Nephron progenitor cell (in vitro differentiated cells): ENCODE data around the gene TUSC7.

Experiments used
- DNase-seq: peaks from one replicate; pipeline ENCODE4 v3.0.0; 2021
- H3K27ac Mint-ChIP-seq: 2 replicates; pipeline ENCODE4 v1.8.0; 2021; ENCODE audit warnings: mild to moderate bottlenecking, moderate library complexity, mixed read lengths
- H3K27me3 Mint-ChIP-seq: 2 replicates; pipeline ENCODE4 v1.8.0; 2021; ENCODE audit warnings: mild to moderate bottlenecking, low read depth, mixed read lengths; ENCODE audit not compliant: poor library complexity
- H3K36me3 Mint-ChIP-seq: 2 replicates; pipeline ENCODE4 v1.8.0; 2021; ENCODE audit warnings: low read depth, mixed read lengths
- H3K4me1 Mint-ChIP-seq: 2 replicates; pipeline ENCODE4 v1.8.0; 2021; ENCODE audit warnings: mixed read lengths
- H3K4me3 Mint-ChIP-seq: 2 replicates; pipeline ENCODE4 v1.8.0; 2021; ENCODE audit warnings: mild to moderate bottlenecking, moderate library complexity, mixed read lengths
- H3K9me3 Mint-ChIP-seq: 2 replicates; pipeline ENCODE4 v1.8.0; 2021; ENCODE audit warnings: mild to moderate bottlenecking, moderate library complexity, mixed read lengths
- TF ChIP-seq, protein P1 (sequence below): fragments of 200-600 bp; sonication (generic); IDR thresholded peaks from 2 replicates; pipeline ENCODE4 v1.5.0; 2021; ENCODE audit warnings: antibody characterized with exemption

The TUSC7 gene

DNA sequence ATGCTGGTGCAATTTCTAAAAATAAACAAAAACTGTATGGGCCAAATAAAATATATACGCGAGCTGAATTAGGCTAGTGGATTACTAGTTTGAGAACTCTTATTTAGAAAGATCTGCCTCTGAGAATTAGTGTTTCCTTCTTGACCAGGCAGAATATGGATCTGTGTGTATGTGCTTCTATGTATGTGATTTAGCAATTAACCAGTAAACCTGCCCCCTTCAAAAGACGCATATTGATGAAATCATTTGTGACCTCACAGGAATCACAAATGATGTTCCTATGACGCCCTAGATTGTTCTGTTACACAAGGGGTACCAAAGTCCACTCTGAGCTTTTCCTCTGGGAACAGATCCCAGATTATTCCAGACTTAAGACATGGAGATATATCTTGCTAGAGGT, at the start of gene TUSC7:
TSS of gene TUSC7 (plus strand) at position 301 of the 400 bp plus-strand sequence.
- Mint-ChIP-seq H3K36me3 (no peaks in the 10 kb centered on the region), H3K27ac (no peak within 1 kb of the TSS), H3K9me3 (no peaks in the 10 kb centered on the region), H3K4me3 (no peak within 1 kb of the TSS), H3K4me1 (no peaks in the 10 kb centered on the region), H3K27me3 (no peaks in the 10 kb centered on the region)
- no peak for DNase-seq
- TF ChIP-seq, protein P1, sequence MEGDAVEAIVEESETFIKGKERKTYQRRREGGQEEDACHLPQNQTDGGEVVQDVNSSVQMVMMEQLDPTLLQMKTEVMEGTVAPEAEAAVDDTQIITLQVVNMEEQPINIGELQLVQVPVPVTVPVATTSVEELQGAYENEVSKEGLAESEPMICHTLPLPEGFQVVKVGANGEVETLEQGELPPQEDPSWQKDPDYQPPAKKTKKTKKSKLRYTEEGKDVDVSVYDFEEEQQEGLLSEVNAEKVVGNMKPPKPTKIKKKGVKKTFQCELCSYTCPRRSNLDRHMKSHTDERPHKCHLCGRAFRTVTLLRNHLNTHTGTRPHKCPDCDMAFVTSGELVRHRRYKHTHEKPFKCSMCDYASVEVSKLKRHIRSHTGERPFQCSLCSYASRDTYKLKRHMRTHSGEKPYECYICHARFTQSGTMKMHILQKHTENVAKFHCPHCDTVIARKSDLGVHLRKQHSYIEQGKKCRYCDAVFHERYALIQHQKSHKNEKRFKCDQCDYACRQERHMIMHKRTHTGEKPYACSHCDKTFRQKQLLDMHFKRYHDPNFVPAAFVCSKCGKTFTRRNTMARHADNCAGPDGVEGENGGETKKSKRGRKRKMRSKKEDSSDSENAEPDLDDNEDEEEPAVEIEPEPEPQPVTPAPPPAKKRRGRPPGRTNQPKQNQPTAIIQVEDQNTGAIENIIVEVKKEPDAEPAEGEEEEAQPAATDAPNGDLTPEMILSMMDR: no peak

DNA sequence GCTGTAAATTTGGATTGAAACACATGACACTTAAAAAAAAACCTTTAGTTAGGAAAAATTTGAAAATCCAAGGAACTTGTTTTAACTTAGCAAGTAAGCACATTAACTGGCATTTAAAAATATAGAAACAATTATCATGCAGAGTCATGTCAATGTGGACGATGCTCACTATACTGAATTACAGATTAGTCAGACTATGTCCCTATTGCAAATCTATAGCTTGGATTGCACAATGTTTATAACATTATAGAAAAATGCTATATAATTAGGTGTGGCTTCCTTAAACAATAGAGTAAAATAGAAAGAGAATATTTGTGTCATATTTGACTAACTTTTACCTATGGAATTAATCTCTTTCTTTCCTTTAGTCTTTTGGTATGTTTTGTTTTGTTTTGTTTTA, 48.4 kb upstream of the TUSC7 start:
- H3K36me3 Mint-ChIP-seq: no peaks in the 10 kb centered on the region
- TF ChIP-seq, protein P1: no peak
- no peak overlapping the region for H3K4me3 Mint-ChIP-seq
- H3K27me3 Mint-ChIP-seq: peaks cover 4% of the 10 kb centered on the region
- no peak overlapping the region for H3K27ac Mint-ChIP-seq
- H3K4me1 Mint-ChIP-seq: peaks cover 12% of the 10 kb centered on the region
- H3K9me3 Mint-ChIP-seq: no peaks in the 10 kb centered on the region
- no peak for DNase-seq

DNA sequence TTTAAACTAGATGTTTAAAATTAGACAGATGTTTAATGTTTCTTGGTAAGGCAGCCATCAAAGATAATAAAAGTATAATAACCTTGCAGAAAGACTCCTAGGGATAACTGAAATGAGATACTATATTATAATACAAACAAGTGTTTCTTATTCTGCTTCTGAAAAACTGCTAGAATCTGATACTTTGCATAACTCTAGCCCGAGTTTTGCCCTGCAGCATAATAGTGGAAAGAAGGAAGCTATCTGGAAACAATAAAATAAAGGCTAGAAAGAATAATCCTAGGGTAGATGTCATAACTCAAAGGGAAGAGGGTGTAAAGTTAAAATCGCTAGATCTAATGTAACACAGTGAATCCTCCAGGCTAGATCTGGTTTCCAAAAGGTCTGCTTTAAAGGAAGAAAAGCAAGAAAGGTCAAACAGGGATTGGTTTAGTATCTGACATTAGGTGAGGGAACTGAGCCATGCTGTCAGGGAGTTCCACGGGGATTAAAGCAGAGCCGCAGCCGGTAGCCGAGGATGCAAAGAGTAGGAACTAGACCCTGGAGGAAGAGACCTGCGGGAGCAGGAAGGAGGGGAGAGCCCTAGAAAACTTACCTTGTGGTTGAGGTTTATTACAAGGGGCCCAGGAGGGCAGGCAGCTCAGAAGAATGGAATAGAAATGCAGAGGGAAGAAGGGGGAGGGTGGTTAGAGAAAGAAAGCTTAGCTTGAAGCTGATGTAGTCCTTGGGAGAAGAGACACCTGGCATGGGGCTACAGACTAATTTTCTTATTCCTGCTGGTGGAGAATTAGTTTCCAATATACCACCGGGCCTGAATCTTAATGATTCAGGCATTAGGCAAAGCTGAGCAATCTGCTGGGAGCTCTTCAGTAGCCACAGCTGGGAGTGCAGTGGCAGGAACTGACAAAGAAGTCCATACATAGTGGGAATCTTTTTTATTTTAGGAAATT, 46.1 kb upstream of the TUSC7 start:
- Mint-ChIP-seq H3K9me3 (no peaks in the 10 kb centered on the region), H3K27me3 (peaks cover 3% of the 10 kb centered on the region), H3K4me1 (peaks cover 10% of the 10 kb centered on the region), H3K27ac (peak overlapping the region; percentile 20), H3K36me3 (no peaks in the 10 kb centered on the region), H3K4me3 (peak overlapping the region; percentile 48)
- TF ChIP-seq, protein P1: no peak
- peak; percentile 14 for DNase-seq

DNA sequence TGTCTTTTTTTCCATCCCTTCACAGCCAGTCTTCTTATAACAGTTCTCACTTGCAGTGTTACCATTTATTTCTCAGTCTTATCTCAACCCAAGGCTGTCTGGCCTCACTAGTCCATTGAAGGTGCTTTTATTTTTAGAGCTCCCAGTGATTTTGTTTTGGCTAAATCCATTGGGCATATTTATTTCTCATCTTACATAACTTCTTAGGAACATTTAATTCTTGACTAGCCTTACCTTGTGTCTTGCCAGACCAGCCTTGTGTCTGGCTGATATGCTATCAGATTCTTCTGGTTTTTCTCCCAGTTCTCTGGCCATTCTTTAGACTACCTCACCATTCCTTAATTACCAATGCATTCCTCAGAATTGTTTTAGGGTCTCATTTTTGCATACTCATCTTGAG, 42.3 kb upstream of the TUSC7 start:
- no peak overlapping the region for H3K27ac Mint-ChIP-seq
- no peak overlapping the region for H3K4me3 Mint-ChIP-seq
- no peak for DNase-seq
- TF ChIP-seq, protein P1: no peak
- peaks cover 3% of the 10 kb centered on the region for H3K27me3 Mint-ChIP-seq
- peaks cover 10% of the 10 kb centered on the region for H3K4me1 Mint-ChIP-seq
- H3K9me3 Mint-ChIP-seq: no peaks in the 10 kb centered on the region
- H3K36me3 Mint-ChIP-seq: no peaks in the 10 kb centered on the region

DNA sequence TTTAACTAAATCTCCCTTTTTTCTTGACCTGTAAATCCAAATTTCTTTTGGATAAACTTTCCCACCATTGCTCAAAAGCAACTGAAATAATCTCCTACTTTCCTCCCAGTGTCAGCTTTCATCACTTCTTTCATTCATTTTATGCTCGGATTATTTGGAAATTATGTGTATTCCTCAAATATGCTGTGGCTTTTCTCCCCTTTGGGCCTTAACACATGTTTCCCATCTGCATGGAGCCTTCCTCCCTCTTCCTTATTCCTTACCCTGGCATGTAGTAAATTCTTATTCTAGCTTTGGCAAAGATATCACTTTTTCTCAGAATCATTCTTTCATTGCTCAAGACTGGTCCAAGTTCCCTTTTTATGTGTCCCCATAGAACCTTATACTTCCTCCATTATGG, 41.8 kb upstream of the TUSC7 start:
- H3K27me3 Mint-ChIP-seq: peaks cover 3% of the 10 kb centered on the region
- H3K27ac Mint-ChIP-seq: no peak overlapping the region
- TF ChIP-seq, protein P1: no peak
- DNase-seq: no peak
- H3K36me3 Mint-ChIP-seq: no peaks in the 10 kb centered on the region
- no peaks in the 10 kb centered on the region for H3K9me3 Mint-ChIP-seq
- H3K4me1 Mint-ChIP-seq: peaks cover 10% of the 10 kb centered on the region
- H3K4me3 Mint-ChIP-seq: no peak overlapping the region

DNA sequence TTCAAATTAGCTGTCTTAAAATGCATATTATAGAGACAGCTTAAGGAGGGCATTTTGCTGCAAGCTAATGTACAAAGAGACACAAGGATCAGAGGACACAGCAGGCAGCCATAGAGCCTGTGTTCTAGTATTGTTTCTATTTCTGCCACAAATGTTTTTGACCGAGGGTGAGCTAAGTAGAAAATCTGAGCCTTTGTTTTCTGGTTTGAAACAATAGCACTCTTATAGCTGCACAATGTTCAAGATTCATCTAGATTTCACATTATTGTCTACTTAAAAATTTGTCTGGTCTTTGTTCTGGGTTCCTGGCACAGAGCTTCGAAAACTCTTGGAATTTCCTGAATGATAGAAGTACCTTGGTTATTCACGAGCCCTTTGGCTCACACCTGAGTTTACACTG, 40.0 kb upstream of the TUSC7 start:
- Mint-ChIP-seq H3K27me3 (peaks cover 3% of the 10 kb centered on the region), H3K4me3 (no peak overlapping the region), H3K27ac (no peak overlapping the region), H3K9me3 (no peaks in the 10 kb centered on the region), H3K36me3 (no peaks in the 10 kb centered on the region), H3K4me1 (no peaks in the 10 kb centered on the region)
- TF ChIP-seq, protein P1: no peak
- DNase-seq: no peak
